Esophagus squamous epithelium (tissue), 4 donors: ENCODE data around the gene RSL1D1.

ENCODE experiments used
- POLR2A ChIP-seq, 4 donors: fragments of 450-650 bp; IDR thresholded peaks; one replicate each; pipeline ENCODE4 v1.6.1; 2017; ENCODE audit warnings: antibody characterized with exemption in 4 of 4, mild to moderate bottlenecking in 4 of 4, moderate library complexity in 3 of 4
- TF ChIP-seq, protein P1 (sequence below), 6 experiments: fragments of 450-650 bp in 4 of 6; fragments of 200-600 bp in 2 of 6; sonication (generic) in 2 of 6; IDR thresholded peaks; one replicate each; pipeline ENCODE4 v1.5.1; 2016 to 2019; ENCODE audit warnings: antibody characterized with exemption in 6 of 6, mild to moderate bottlenecking in 4 of 6, moderate library complexity in 4 of 6

DNA sequence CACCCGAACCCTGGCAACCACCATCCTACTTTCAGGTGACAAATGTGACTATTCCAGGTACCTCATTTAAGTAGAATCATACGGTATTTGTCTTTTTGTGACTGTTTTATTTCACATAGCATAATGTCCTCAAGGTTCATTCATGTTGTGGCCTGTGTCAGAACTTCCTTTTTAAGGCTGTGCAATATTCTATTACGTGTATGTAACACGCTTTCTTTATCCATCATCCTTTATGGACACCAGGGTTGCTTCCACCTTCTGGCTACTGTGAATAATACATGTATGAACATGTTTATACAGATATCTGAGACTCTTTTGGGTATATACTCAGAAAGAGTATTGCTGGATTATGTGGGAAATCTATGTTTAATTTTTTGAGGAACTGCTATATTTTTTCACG is 28.7 kb upstream of the RSL1D1 start:
- TF ChIP-seq, protein P1, sequence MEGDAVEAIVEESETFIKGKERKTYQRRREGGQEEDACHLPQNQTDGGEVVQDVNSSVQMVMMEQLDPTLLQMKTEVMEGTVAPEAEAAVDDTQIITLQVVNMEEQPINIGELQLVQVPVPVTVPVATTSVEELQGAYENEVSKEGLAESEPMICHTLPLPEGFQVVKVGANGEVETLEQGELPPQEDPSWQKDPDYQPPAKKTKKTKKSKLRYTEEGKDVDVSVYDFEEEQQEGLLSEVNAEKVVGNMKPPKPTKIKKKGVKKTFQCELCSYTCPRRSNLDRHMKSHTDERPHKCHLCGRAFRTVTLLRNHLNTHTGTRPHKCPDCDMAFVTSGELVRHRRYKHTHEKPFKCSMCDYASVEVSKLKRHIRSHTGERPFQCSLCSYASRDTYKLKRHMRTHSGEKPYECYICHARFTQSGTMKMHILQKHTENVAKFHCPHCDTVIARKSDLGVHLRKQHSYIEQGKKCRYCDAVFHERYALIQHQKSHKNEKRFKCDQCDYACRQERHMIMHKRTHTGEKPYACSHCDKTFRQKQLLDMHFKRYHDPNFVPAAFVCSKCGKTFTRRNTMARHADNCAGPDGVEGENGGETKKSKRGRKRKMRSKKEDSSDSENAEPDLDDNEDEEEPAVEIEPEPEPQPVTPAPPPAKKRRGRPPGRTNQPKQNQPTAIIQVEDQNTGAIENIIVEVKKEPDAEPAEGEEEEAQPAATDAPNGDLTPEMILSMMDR (IDR thresholded peaks at IDR 0.05): no peak
- no peak for TF ChIP-seq POLR2A (IDR thresholded peaks at IDR 0.05)
